ENCODE measurements around the gene PIP5K1C.
"Not testable (repeated sequence)": the region's sequence is repeated elsewhere in the genome, so short reads cannot be mapped to it uniquely, and the experiment has no call there.

DNA sequence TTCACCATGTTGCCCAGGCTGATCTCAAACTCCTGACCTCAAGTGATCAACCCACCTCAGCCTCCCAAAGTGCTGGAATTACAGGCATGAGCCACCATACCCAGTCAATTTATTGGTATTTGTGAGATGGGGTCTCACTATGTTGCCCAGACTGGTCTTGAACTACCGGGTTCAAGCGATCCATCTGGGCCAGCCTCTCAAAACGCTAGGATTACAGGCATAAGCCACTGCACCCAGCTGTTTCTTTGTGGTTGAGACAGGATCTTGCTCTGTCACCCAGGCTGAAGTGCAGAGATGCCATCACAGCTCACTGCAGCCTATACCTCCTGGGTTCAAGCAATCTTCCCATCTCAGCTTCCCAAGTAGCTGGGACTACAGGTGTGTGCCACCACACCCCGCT is 118.5 kb downstream of the PIP5K1C start:
- TF ChIP-seq, protein P1, sequence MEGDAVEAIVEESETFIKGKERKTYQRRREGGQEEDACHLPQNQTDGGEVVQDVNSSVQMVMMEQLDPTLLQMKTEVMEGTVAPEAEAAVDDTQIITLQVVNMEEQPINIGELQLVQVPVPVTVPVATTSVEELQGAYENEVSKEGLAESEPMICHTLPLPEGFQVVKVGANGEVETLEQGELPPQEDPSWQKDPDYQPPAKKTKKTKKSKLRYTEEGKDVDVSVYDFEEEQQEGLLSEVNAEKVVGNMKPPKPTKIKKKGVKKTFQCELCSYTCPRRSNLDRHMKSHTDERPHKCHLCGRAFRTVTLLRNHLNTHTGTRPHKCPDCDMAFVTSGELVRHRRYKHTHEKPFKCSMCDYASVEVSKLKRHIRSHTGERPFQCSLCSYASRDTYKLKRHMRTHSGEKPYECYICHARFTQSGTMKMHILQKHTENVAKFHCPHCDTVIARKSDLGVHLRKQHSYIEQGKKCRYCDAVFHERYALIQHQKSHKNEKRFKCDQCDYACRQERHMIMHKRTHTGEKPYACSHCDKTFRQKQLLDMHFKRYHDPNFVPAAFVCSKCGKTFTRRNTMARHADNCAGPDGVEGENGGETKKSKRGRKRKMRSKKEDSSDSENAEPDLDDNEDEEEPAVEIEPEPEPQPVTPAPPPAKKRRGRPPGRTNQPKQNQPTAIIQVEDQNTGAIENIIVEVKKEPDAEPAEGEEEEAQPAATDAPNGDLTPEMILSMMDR (IDR thresholded peaks at IDR 0.05), result not testable (repeated sequence)
- not testable (repeated sequence) for TF ChIP-seq POLR2A (IDR thresholded peaks at IDR 0.05)

All from breast epithelium (tissue), 3 donors.